Right kidney (tissue), 1 donor: Measurements from ENCODE around the gene MIDN.

Source experiments
- DNase-seq: peaks from one replicate; pipeline ENCODE4 v3.0.0-alpha.2; 2016

The MIDN gene

GRCh38 chr19:1246265-1247087 lies 1.9 kb upstream of the MIDN start:
- DNase-seq, result peak; percentile 63

DNA sequence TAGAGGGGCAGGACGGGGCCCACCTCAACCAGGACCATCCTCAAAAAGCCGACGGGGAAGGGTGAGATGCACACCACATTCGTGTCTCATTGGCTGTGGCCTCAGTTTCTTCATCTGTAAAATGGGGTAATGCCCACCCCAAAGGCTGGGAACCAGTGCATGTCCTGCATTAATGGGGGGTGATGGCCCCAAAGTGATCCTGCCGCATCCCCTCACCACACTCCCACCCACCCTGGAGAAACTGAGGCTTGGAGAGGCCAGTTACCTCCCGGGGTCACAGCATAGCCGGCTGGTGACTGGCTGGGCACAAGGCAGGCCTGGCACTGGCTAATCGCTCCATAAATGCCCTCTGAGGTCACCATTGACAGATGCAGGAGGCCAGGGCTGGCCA lies 640 bp upstream of the MIDN start:
- DNase-seq, result no peak

DNA sequence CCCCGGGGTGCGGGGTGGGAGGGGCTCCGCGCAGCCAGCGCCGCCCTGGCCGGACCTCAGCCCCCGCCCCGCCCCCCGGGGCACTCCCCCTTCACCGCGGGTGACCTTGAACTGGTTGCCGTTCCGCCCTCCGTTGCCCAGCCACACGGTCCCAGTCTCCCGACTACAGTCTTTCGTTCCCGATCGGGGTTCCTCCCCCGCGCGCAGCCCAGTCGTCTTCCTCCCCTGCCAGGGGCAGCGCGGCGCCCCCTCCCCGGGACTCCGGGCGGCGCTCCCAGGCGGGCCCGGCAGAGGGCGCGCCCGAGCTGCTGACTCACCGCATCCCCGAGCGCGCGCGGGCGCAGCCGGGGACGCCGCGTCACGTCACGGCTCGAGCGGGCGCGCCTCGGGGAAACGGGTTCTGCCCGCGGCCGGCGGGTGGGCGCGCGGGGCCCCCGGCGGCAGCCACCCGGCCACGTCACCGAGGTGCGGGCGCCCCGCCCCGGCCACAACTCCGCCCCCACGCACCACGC lies 459 bp downstream of the MIDN start:
- DNase-seq, result peak; percentile 94

GRCh38 chr19:1249298-1249989 lies 1.1 kb downstream of the MIDN start:
- DNase-seq, result peak; percentile 89

- peak; percentile 86 for DNase-seq
Observed at GRCh38 chr19:1249990-1250436, 1.6 kb downstream of the MIDN start.

GRCh38 chr19:1250437-1251260 lies 2.3 kb downstream of the MIDN start:
- DNase-seq, result peak; percentile 72

- peak; percentile 69 for DNase-seq
Observed at GRCh38 chr19:1251330-1252220, 3.2 kb downstream of the MIDN start.

DNA sequence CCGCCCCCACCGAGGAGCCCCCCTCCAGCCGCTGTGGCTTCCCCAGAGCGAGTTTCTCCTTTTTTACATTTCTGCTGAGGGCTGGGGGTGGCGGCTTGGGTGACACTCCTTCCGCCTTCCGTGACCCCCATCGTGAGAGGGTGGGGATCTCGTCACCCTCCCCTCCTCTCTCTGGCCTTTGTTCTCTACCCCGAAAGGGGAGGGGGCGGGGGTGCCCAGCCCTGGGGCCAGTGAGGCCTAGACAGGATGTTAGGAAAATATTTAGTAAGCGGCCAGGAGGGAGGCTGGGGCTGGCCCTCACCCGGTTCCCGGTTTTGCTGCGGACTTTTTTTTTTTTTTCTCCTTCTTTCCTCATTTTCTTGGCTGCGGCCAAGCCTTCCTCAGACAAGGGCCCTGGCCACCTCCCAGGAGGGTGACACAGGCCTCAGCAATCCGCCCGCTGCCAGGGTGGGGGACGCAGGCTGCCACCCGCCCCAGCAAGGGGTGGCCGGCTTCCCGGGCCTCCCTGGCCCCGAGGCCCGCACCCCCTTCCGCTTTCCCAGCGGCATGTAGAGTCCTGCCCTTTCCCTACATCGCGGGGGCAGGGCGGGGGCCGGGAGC lies 3.9 kb downstream of the MIDN start:
- DNase-seq, result peak; percentile 67

- DNase-seq, result no peak
Observed at GRCh38 chr19:1252821-1253513, 4.6 kb downstream of the MIDN start.

- no peak for DNase-seq
Observed at GRCh38 chr19:1253514-1254080, 5.2 kb downstream of the MIDN start.

DNA sequence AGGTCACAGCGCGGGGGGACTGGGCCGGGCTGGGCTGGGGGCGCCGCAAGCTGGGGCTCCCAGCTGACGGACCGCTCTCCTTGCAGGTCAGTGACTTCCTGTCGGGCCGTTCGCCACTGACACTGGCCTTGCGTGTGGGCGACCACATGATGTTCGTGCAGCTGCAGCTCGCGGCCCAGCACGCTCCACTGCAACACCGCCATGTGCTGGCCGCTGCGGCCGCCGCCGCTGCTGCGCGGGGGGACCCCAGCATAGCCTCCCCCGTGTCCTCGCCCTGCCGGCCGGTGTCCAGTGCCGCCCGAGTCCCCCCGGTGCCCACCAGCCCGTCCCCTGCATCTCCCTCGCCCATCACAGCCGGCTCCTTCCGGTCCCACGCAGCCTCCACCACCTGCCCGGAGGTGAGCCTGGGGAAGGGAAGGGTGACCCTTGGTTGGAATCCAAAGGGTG lies 5.7 kb downstream of the MIDN start:
- DNase-seq, result no peak

- DNase-seq, result no peak
Observed at GRCh38 chr19:1254530-1255185, 6.3 kb downstream of the MIDN start.

GRCh38 chr19:1255186-1256161 lies 7.1 kb downstream of the MIDN start:
- no peak for DNase-seq

DNA sequence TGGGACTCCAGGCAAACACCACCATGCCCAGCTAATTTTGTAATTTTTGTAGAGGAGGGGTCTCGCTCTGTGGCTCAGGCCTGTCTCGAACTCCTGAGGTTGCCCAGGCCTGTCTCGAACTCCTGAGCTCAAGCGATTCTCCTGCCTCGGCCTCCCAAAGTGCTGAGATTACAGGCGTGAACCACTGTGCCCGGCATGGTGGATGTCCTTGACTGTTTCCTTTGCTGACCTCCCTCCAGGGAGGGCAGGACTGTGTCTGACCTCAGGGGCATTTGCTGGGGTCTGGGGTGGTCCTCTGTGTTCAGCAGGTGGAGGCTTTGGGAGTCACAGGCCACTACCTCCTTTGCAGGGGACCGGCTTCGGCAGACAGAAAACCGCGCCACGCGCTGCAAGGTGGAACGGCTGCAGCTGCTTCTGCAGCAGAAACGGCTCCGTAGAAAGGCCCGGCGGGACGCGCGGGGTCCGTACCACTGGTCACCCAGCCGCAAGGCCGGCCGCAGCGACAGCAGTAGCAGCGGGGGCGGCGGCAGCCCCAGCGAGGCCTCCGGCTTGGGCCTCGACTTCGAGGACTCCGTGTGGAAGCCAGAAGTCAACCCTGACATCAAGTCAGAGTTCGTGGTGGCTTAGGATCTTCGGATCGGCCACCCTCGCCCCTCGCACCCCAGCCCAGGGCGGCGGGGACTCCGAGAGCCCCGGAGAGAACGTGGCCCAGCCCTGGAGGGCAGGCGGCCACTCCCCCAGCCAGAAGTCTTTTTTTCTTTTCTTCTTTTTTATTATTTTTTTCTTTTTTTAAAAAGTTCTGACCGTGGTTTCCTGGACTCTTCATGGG lies 8.5 kb downstream of the MIDN start:
- DNase-seq, result no peak

GRCh38 chr19:1257475-1258162 lies 9.2 kb downstream of the MIDN start:
- DNase-seq, result no peak

DNA sequence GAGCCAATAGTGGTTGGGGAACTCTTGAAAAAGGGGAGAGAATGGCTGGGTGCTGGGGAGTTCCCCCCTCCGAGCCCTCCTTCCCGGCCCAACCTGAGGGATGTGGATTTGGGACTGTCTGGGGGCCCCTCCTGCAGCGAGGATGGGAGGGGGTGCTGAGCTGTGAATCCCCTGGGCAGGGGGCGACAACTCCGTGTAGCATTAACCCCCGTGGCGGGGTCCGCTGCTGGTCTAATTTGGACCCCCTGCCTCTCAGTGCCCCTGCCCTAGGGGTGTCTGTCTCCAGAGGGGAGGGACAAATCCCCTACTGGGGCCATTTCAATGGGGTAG lies 9.7 kb downstream of the MIDN start:
- DNase-seq, result no peak

- DNase-seq, result peak; percentile 57
Observed at GRCh38 chr19:1258707-1259205, 10.4 kb downstream of the MIDN start.
